NB4 (cell line): Measurements from ENCODE around the gene ARMC7.
"Not testable (repeated sequence)": the region's sequence is repeated elsewhere in the genome, so short reads cannot be mapped to it uniquely, and the experiment has no call there.

Source experiments
- DNase-seq: peaks from one replicate; pipeline ENCODE4 v3.0.0; 2010; ENCODE audit warnings: low read depth
- H3K4me3 ChIP-seq: one replicate; pipeline ENCODE4 v1.5.1; 2011; ENCODE audit warnings: mild to moderate bottlenecking, low read depth, low read length, moderate library complexity
- CTCF ChIP-seq: IDR thresholded peaks from one replicate; pipeline ENCODE4 v1.5.1; 2012; ENCODE audit warnings: low read depth, low read length
- MAX ChIP-seq: IDR thresholded peaks from 2 replicates; pipeline ENCODE4 v1.6.1; 2011; ENCODE audit warnings: low read depth, low read length
- MYC ChIP-seq: IDR thresholded peaks from 2 replicates; pipeline ENCODE4 v1.6.1; 2011; ENCODE audit warnings: low read depth, low read length
- POLR2A ChIP-seq: IDR thresholded peaks from 2 replicates; pipeline ENCODE4 v1.6.1; 2011; ENCODE audit warnings: mild to moderate bottlenecking; ENCODE audit not compliant: insufficient read length; ENCODE audit errors: extremely low read depth

Gene ARMC7

GRCh38 chr17:75152922-75153779 lies 43.4 kb downstream of the ARMC7 start:
- DNase-seq: peak; percentile 63
- no peak for TF ChIP-seq POLR2A
- TF ChIP-seq MAX: peak; percentile 20; the same call in 1 of the 2 replicates
- peak overlapping the region; percentile 71 for H3K4me3 ChIP-seq

- H3K4me3 ChIP-seq: peak overlapping the region; percentile 71
- peak; percentile 80 for TF ChIP-seq MYC
- no peak for TF ChIP-seq CTCF
- DNase-seq: no peak
Measured at GRCh38 chr17:75153780-75154194, 44.0 kb downstream of the ARMC7 start.

GRCh38 chr17:75154195-75155106 lies 44.7 kb downstream of the ARMC7 start, which contains the start of gene JPT1:
JPT1 (minus strand) TSS chr17:75154512; CDS start chr17:75154397, 115 bp downstream.
- peak within 1 kb of the TSS; percentile 71 for H3K4me3 ChIP-seq
- DNase-seq: peak; percentile 99
- no peak for TF ChIP-seq CTCF
- no peak; the same call in none of the 2 replicates for TF ChIP-seq MYC
- TF ChIP-seq POLR2A: peak; percentile 99
- peak; percentile 73 for TF ChIP-seq MAX

- no peak overlapping the region for H3K4me3 ChIP-seq
- no peak for DNase-seq
Measured at GRCh38 chr17:75155191-75155601, 45.4 kb downstream of the ARMC7 start.

GRCh38 chr17:75158480-75158879 lies 48.7 kb downstream of the ARMC7 start:
- DNase-seq, H3K4me3 ChIP-seq: not testable (repeated sequence)

More at GRCh38 chr17:75155191-75155601, 45.4 kb downstream of the ARMC7 start:
- TF ChIP-seq MAX: no peak
- no peak for TF ChIP-seq POLR2A
- TF ChIP-seq CTCF: no peak
- TF ChIP-seq MYC: no peak

- TF ChIP-seq MYC (no peak), CTCF (no peak), POLR2A (no peak), MAX (no peak)
- H3K4me3 ChIP-seq: no peak overlapping the region
- no peak for DNase-seq
Measured at GRCh38 chr17:75159196-75160031, 49.6 kb downstream of the ARMC7 start.
